Activated T-cell treated with anti-CD3 and anti-CD28 coated beads for 1 hour (primary cell): Measurements from ENCODE around the gene IQSEC3.

ENCODE experiments used
- DNase-seq: peaks from one replicate; pipeline ENCODE4 v3.0.0-alpha.2; 2020; ENCODE audit warnings: low read depth

IQSEC3 gene

GRCh38 chr12:80681-81190, 14.2 kb downstream of the IQSEC3 start:
- DNase-seq: no peak

- DNase-seq: no peak
Measured at GRCh38 chr12:82740-83139, 16.2 kb downstream of the IQSEC3 start.

- DNase-seq: no peak
Measured at GRCh38 chr12:84056-84455, 17.5 kb downstream of the IQSEC3 start.

- no peak for DNase-seq
Measured at GRCh38 chr12:85191-85666, 18.7 kb downstream of the IQSEC3 start.

GRCh38 chr12:87315-87714, 20.7 kb downstream of the IQSEC3 start:
- DNase-seq: no peak

GRCh38 chr12:87856-88255, 21.3 kb downstream of the IQSEC3 start:
- DNase-seq: no peak

GRCh38 chr12:89653-90052, 23.1 kb downstream of the IQSEC3 start:
- DNase-seq: no peak

GRCh38 chr12:91213-91612, 24.6 kb downstream of the IQSEC3 start:
- no peak for DNase-seq

GRCh38 chr12:93266-94005, 26.9 kb downstream of the IQSEC3 start:
- no peak for DNase-seq

GRCh38 chr12:96543-96942, 30.0 kb downstream of the IQSEC3 start:
- no peak for DNase-seq

- no peak for DNase-seq
Measured at GRCh38 chr12:98924-99352, 32.4 kb downstream of the IQSEC3 start.

GRCh38 chr12:99605-100004, 33.0 kb downstream of the IQSEC3 start:
- DNase-seq: no peak

- no peak for DNase-seq
Measured at GRCh38 chr12:101969-102878, 35.7 kb downstream of the IQSEC3 start.

- no peak for DNase-seq
Measured at GRCh38 chr12:102879-103168, 36.3 kb downstream of the IQSEC3 start.

- no peak for DNase-seq
Measured at GRCh38 chr12:103169-103981, 36.8 kb downstream of the IQSEC3 start.

- DNase-seq: no peak
Measured at GRCh38 chr12:104551-105081, 38.0 kb downstream of the IQSEC3 start.

- no peak for DNase-seq
Measured at GRCh38 chr12:105696-106095, 39.1 kb downstream of the IQSEC3 start.

- no peak for DNase-seq
Measured at GRCh38 chr12:106118-106591, 39.6 kb downstream of the IQSEC3 start.

GRCh38 chr12:108594-108993, 42.0 kb downstream of the IQSEC3 start:
- DNase-seq: no peak

- DNase-seq: no peak
Measured at GRCh38 chr12:109446-109845, 42.9 kb downstream of the IQSEC3 start.

- no peak for DNase-seq
Measured at GRCh38 chr12:109872-110271, 43.3 kb downstream of the IQSEC3 start.
